Neural progenitor cell (in vitro differentiated cells): ENCODE data around the gene NSUN2.

Experiments used
- EZH2 ChIP-seq: fragments of 200-600 bp; sonication (generic); IDR thresholded peaks from 2 replicates; pipeline ENCODE4 v1.6.1; 2017; ENCODE audit warnings: antibody characterized with exemption, mild to moderate bottlenecking, moderate library complexity
- TF ChIP-seq, protein P1 (sequence below): fragments of 200-600 bp; sonication (generic); IDR thresholded peaks from 2 replicates; pipeline ENCODE4 v1.5.1; 2017; ENCODE audit warnings: antibody characterized with exemption, mild to moderate bottlenecking

GRCh38 chr5:6636293-6636692 is 3.4 kb upstream of the NSUN2 start:
- TF ChIP-seq, protein P1, sequence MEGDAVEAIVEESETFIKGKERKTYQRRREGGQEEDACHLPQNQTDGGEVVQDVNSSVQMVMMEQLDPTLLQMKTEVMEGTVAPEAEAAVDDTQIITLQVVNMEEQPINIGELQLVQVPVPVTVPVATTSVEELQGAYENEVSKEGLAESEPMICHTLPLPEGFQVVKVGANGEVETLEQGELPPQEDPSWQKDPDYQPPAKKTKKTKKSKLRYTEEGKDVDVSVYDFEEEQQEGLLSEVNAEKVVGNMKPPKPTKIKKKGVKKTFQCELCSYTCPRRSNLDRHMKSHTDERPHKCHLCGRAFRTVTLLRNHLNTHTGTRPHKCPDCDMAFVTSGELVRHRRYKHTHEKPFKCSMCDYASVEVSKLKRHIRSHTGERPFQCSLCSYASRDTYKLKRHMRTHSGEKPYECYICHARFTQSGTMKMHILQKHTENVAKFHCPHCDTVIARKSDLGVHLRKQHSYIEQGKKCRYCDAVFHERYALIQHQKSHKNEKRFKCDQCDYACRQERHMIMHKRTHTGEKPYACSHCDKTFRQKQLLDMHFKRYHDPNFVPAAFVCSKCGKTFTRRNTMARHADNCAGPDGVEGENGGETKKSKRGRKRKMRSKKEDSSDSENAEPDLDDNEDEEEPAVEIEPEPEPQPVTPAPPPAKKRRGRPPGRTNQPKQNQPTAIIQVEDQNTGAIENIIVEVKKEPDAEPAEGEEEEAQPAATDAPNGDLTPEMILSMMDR, result no peak
- no peak for TF ChIP-seq EZH2
